ENCODE data around the gene ISLR. TPM values are rescaled to one million over a fixed set of nuclear protein-coding genes. Genes with fewer than 3 reads are reported as not detected.

The ISLR gene
- total RNA-seq, 1 donor: 243 TPM

DNA sequence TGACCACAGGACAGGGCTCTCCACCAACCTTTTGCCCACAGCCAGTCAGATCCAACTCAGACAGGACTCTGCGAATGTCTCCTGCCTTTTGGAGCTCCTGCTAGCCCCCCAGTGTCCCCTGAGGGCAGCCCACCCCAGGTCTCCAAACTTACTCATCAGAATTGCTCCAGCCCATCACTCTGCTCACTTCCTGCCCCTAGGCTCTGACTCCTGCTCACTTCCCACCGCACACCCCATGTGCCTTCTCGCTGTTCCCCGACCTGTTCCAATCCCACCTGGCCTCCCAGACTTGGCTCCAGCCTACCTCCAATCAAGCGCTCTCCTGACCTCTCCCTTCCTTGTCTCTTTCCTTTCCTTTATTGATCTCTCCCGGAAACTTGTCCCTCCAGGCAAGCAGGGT is 35.0 kb downstream of the ISLR start:
- DNase-seq (ENCODE audit: low read depth): no peak
- TF ChIP-seq, protein P1, sequence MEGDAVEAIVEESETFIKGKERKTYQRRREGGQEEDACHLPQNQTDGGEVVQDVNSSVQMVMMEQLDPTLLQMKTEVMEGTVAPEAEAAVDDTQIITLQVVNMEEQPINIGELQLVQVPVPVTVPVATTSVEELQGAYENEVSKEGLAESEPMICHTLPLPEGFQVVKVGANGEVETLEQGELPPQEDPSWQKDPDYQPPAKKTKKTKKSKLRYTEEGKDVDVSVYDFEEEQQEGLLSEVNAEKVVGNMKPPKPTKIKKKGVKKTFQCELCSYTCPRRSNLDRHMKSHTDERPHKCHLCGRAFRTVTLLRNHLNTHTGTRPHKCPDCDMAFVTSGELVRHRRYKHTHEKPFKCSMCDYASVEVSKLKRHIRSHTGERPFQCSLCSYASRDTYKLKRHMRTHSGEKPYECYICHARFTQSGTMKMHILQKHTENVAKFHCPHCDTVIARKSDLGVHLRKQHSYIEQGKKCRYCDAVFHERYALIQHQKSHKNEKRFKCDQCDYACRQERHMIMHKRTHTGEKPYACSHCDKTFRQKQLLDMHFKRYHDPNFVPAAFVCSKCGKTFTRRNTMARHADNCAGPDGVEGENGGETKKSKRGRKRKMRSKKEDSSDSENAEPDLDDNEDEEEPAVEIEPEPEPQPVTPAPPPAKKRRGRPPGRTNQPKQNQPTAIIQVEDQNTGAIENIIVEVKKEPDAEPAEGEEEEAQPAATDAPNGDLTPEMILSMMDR (IDR thresholded peaks at IDR 0.05; ENCODE audit: insufficient read depth, low read length): no peak
- H3K4me3 ChIP-seq (ENCODE audit: low read depth, low read length): no peak overlapping the region

DNA sequence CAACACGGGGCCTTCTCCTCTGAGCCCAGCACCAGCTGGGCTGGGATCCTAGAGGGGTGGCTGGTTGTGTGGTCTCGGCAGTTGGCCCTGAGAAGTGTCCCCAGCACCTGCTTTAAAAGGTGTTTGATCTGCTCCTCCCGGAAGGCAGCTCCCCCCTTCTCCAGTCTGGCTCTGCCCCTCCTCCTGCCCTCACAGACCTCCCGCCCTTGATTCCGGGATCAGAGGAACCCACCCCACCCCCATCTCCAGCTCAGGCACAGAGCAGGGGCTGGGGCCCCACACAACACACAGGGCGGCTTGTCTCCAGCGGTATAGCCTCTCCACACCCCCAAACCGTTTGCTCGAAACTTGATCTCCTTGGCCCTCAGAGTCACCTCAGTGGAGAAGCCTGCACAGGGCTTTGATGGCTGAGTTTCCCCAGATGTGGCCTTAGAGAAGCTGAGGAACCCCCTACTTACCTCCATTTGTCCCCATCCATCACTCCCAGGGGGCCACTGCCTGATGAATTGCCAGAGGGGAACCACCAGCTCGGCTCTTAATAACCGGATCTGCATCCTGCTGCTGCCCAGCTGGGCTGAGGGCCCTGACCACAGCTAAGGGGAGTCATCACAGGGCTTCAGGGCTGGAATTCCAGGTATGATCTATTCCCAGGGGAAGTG is 35.5 kb downstream of the ISLR start:
- TF ChIP-seq, protein P1 (IDR thresholded peaks at IDR 0.05; ENCODE audit: insufficient read depth, low read length): no peak
- DNase-seq (ENCODE audit: low read depth): peak; percentile 54

DNA sequence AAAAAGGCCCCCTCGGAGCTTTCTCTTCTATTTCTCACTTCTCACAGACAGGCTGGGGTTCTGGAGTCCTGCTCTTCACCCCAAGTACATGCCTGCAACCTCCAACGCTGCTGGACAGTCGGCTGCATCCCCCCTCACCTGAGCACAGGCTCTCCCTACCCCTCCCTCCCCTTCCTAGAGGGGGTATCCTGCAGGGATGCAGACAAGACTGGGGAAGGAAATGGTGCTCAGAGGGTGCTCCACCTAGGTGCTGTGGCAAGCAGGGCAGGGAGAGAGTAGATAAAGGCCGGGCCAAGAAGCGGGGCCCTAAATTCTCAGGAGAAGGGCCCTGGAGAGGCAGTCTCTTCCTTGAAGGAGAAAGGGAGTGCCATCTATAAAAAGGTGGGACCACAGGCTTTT is 36.0 kb downstream of the ISLR start:
- H3K4me3 ChIP-seq (ENCODE audit: low read depth, low read length): no peak overlapping the region
- no peak for DNase-seq (ENCODE audit: low read depth)
- TF ChIP-seq, protein P1 (IDR thresholded peaks at IDR 0.05; ENCODE audit: insufficient read depth, low read length): no peak

More for the DNA sequence above, 35.5 kb downstream of the ISLR start:
- no peak overlapping the region for H3K4me3 ChIP-seq (ENCODE audit: low read depth, low read length)

DNA sequence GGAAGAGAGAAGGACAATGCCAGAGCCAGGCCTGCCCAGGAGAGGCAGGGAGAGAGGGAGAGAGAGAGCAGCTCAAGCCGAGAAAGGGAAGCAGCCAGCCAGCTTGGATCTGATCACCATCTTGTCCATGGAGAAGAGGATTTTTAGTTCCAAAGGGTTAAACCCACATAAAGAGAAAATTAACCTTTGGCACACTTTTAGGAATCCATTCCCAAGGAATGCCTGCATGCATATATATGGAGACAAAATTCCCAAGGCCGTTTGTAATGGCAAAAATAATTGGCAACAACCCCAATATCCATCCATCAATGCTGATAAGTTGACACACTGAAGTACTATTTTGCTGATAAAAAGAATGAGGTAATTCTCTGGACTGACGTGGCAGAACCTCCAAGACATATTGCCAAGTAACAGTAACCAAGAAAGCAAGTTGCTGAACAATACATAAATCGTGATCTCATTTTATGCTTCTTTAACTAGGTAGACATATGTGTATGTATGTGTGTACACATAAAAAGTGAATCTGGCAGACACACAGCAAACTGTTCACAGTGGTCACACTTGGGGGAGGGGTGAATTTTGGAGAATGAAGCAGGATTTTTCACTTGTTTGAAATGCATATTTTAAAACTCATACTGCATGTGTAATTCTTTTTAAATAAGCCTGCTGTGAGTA is 36.6 kb downstream of the ISLR start:
- TF ChIP-seq, protein P1 (IDR thresholded peaks at IDR 0.05; ENCODE audit: insufficient read depth, low read length): no peak
- H3K4me3 ChIP-seq (ENCODE audit: low read depth, low read length): no peak overlapping the region
- peak; percentile 99 for DNase-seq (ENCODE audit: low read depth)

DNA sequence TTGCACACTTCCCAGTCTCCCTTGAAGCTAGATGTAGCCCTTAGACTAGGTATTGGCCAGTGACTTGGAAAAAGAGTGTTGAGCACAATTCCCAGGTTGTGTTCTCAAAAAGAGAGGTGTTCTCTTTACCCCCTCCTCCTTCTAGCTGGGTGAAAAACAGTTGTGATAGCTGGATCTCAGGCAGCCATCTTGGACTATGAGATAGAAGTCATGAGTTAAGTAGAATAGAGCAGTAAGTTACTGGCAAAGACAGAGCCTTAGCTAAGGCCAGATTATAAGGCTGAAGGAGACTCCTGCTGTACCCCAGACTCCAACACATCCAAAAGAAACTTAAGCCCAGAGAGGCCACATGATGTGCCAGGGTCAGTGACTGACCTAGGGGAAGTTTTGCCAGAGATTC is 37.2 kb downstream of the ISLR start:
- H3K4me3 ChIP-seq (ENCODE audit: low read depth, low read length): no peak overlapping the region
- TF ChIP-seq, protein P1 (IDR thresholded peaks at IDR 0.05; ENCODE audit: insufficient read depth, low read length): no peak
- DNase-seq (ENCODE audit: low read depth): no peak

DNA sequence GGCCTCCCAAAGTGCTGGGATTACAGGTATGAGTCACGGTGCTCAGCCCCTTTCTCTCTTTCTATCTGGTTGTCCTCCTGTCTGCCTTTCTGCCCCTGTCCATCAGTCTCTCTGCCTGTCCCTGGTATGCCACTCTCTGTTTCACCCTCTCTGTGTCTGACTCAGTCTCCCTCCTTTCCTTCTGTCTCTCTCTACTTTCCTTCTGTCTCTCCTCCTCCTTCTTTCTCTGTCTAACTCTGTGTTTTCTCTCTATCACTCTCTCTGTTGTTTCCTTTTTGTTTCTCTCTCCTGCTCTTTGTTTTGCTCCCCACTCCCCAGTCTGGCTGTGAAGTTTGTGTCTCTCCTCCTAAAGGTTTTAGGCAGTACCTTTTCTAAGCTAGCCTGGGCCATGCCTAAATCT is 38.1 kb downstream of the ISLR start:
- TF ChIP-seq, protein P1 (IDR thresholded peaks at IDR 0.05; ENCODE audit: insufficient read depth, low read length): no peak
- no peak overlapping the region for H3K4me3 ChIP-seq (ENCODE audit: low read depth, low read length)
- no peak for DNase-seq (ENCODE audit: low read depth)
